Activated CD8-positive, alpha-beta memory T cell treated with anti-CD3 and anti-CD28 coated beads, Interleukin-2, amount 50 U/mL, for 4 hours (primary cell): Measurements from ENCODE around the gene CARM1.
"Not testable (repeated sequence)": the region's sequence is repeated elsewhere in the genome, so short reads cannot be mapped to it uniquely, and the experiment has no call there.

ENCODE experiments used
- DNase-seq: peaks from one replicate; pipeline ENCODE4 v3.0.0-alpha.2; 2020

CARM1 gene

DNA sequence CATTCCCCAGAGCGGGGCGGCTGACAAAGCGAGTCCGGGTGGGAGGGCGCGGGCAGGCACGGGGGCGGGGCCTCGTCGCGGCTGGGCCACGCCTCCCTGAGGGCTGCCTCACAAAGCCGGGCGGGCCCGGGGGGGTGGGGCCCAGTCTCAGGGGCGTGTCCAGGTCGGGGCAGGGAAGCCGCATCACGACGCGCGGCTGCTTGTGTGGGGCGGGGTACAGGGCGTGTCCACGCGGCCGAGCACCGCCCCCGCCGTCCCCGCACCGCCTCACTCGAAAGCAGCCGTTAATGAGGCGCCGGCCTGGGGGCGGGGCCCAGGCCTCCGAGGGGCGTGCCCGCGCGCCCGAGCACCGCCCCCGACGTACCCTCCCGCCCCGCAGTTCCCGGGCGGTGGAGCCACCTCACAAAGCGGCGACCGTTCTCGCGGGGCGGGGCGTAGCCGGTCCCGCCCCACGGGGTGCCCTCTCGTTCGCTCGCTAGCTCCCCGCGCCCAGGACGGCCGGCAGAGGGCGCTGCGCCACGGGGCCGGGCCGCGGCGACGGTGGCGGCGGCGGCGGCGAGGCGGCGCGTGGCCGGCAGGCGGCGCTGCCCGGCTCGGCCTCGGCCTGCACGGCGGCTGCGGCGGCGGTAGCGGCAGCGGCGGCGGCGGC is at the start of gene CARM1:
CARM1 (plus strand) TSS at position 599 of the 649 bp plus-strand sequence. CDS start 150 bp downstream, outside the sequence.
- peak; percentile 99 for DNase-seq

DNA sequence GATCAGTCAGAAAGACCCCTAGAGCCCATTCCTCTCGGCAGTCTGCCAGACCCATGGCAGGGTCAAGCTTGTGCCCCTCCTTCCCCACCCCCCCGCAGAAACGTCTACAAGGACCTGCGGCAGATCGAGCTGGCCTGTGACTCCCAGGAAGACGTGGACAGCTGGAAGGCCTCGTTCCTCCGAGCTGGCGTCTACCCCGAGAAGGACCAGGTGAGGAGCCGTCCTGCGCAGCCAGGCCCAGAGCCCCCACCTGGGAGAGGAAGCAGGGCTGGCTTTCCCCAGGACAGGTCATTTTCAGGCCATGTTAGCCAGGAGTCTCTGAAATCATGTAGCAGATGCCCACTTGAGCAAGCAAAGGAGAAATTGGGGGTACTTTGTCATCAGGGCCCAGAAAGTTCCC is 47.7 kb upstream of the CARM1 start:
- DNase-seq = no peak

DNA sequence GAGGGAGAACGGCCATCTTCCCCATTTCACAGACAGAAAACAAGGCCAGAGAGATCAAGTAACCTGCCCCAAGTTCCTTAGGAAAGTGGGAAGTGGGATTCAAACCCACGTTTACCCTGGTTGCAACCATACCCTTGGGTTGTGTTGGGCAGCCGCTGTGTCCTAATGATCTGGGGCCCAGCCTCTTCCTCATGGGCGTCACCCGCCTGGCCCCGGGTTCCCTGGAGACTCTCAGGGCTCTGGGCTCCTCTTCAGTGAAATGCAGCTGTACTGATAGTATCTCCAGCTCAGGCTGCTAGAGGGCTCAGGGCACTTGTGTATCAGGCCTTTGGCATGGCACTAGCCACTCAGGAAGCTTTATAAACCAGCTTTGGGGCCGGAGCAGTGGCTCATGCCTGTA is 45.1 kb upstream of the CARM1 start:
- DNase-seq = no peak

DNA sequence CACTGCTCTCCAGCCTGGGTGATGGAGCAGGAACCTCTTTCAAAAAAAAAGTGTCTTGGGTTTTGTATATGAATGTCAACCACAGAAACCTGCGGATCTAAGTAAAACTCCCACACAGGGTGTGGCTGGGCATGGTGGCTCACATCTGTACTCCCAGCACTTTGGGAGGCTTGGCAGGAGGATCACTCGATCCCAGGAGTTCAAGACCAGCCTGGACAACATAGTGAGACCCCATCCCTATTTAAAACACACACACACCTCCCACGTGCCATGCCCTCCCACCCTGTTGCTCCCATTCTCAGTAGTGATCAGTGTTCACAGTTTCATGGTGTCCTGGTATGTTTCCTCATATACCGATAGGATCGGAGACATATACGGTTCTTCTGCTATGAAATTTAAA is 44.5 kb upstream of the CARM1 start:
- DNase-seq = no peak

DNA sequence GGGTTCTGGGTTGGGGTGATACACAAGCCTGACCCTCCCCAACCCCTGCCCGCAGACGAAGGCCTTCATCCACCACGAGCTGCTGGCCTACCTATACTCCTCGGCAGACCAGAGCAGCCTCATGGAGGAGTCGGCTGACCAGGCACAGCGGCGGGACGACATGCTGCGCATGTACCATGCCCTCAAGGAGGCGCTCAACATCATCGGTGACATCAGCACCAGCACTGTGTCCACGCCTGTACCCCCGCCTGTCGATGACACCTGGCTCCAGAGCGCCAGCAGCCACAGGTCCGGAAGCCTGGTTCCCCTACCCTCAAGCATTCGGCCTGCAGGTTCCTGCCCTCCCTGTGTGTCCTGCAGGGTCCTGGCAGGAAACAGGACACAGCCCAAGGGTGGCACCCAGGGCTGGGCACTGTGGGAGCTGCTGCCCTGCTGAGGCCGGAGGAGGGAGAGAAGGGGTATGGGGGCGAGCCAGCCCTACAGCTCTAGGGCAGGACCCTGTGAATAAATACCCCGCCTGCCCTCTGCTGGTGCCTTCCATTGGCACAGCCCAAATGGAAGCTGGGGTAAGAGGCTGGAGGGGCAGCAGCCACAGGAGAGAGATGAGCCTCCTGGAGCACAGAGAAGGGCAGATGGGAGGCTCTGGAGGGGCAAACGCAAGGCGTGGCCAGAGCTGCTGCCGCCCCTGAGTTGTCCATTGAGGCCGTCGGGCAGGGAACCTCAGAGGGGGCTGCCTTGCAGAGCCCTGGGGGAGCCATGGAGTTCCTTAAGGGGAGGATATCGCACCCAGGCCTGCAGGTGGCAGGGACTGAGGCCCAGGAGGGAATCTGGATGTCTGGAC is 42.2 kb upstream of the CARM1 start:
- DNase-seq = no peak

DNA sequence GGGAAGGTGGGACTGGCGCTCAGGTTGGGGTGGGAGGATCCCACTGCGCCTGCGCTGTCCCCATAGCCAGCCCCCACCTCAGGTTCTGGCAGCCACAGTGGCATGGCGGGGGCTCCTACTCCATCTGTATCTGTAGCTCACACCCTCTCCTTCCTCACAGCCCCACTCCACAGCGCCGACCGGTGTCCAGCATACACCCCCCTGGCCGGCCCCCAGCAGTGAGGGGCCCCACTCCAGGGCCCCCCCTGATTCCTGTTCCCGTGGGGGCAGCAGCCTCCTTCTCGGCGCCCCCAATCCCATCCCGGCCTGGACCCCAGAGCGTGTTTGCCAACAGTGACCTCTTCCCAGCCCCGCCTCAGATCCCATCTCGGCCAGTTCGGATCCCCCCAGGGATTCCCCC is 41.4 kb upstream of the CARM1 start:
- no peak for DNase-seq

DNA sequence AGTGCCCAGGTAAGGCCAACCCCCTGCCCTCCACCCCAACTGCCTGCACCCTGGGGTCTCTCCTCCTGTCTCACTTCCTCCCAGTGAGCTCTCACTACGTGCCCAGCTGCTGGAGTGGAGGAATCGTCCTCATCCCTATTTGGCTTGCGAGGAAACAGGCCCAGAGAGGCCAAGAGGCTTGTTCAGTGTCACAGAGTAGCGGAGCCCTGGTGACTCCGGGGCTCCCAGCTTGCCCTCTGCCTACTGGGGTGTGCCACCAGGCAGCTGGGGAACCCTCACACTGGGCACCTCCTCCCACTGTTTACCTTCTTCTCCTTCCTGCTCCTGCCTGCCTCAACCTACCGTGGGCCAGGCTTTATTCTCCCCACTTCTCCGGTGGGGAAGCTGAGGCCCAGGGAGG is 41.0 kb upstream of the CARM1 start:
- DNase-seq = no peak

DNA sequence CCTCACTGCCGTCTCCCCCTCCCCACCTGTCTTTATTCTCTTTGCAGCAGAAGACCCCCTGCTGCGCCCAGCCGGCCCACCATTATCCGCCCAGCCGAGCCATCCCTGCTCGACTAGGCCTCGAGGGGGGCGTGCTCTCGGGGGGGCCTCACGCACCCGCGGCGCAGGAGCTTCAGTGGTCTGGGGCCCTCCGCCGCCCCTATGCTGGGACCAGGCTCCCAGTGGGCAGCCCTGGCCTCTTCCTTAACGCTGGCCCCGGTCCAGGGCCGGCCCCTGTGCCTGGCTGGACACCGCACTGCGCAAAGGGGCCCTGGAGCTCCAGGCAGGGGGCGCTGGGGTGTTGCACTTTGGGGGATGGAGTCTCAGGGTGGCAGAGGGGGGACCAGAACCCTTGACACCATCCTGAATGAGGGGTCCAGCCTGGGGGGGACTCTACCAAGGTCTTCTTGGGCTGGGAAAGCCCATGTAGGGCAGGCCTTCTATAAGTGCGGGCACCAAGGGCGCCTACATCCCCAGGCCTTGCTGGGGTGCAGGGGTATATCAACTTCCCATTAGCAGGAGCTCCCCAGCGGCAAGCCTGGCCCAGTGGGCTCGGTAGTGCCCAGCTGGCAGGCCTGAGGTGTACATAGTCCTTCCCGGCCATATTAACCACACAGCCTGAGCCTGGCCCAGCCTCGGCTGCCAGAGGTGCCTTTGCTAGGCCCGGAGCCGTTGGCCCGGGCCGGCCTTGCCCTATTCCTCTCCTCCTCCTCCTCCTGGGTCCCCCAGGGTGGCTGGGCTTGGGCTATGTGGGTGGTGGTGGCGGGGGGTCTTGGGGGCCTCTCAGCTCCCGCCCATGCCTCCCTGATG is 40.2 kb upstream of the CARM1 start:
- no peak for DNase-seq

DNA sequence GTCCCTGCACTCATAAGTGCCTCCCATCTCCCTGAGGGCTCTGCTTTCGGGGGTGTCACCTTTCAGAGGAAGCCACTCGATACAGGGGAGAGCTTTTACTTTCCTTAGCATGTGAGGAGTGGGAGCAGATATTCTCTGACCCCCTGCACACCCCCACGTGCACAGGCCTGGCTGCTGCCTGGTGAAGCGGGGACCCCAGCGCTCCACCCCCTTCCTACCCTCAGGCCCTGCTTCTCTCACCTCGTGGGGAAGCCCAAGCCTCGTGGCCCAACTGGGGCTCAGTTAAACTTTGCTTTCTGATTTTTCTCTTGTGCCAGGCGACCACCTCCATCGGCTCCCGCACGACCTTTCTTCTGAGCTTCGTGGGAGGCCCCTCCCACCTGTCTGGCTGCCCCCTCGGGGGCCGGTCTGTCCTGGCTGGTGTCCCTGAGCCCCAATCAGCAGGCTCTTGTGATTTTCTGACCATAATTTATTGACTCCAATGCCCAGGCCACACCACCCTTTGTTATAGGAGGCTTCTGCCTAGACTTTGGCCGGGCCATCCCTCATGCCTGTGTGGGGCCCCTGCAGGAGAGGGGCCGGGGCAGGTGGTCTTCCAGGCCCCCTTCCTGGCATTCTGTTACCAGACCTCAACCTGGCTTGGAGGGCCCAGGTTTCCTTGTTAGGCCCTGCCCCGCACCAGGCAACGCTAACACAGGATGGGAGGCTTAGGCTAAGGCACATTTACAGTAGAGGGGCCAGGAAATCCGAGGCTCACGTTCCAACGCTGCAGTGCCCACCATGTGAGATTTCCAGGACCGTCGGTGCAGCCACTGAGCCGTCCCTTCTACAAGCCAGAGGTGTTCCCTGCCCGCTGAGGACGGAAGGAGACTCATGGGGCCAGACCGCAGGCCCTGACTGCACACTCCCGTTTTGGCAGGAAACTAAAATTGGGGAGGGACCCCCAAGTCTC is 39.1 kb upstream of the CARM1 start:
- no peak for DNase-seq

DNA sequence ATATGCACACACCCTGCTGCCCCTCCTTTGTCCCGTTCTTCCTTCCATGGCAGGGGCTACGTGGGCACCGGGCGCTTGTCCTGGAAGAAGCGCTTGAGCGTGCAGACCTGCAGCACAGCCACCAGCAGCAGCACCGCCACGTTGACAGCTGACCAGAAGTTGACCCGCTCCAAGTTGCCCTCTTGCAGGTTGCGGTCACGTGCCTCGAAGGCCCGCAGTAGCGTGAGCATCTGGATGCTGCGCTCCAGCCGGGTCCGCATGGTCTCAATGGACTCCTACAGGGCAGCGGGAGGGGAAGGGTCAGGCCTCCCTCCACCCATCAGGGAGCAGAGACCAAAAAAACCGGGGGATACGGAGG is 38.4 kb upstream of the CARM1 start:
- no peak for DNase-seq

DNA sequence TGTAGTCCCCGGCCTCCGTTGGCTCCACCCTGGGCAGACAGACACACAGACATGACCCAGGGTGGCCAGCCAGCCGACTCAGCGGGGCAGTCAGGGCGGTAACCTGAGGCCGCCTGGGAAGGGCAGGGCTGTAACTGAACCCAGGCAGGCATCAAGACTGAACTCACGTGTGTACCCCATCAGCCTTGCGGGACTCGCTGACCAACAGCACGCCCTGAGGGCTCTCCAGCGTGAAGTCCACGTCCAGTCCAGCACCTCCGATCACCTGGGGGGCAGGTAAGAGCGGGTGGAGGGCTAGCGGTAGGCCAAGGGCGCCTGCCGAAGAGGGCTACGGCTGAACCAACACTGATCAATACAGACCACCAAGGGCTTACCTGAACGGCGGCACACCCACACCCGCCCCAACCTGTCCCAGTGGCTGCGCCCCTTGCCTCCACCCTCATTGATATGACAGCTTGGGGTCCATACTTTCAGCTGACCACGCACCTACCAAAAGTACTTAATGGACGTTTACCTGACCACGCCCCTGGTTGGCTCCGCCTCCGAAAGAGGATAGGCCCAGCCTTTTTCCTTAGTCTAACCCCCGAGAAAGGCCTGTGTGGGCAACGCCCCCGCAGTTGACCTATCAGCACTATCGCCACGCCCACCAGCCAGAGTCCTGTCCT is 36.1 kb upstream of the CARM1 start:
- DNase-seq = no peak

DNA sequence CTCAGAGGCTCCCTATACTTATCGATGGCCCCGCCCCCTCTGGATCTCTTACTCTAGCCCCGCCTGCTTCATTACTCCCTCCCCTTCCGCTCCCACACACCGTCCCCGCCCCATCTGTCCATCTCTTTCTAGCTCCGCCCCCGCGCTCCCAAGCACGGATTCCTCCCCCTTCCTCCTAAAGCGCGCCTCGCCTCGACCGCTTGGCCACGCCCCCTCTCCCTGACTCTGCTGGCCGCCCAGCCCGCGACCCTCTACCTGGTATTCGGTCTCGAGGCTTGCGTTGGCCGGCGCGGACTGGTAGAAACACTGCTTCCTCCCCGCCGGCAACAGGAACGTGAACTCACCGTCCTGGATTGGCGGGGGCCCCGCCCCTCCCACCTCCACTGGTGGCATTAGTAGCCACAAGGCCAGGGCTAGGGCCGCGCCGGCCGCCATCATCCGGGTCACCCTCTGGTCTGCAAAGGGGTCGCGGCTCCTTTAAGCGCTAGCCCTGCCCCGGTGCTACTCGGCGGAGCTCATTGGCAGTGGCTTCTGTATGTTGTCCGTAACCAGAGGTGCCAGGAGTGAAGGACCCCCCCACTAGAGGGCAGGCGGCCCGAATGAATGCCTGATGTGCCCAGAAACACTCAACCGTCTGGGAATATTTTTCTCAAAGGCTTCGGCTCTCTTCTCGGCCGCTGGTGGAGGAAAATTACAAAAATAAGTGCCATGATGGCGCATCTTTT is 35.4 kb upstream of the CARM1 start, which contains the start of gene TMED1:
TMED1 (minus strand) TSS at position 459 of the 725 bp plus-strand sequence; CDS start at position 438, 21 bp downstream.
- peak; percentile 90 for DNase-seq

DNA sequence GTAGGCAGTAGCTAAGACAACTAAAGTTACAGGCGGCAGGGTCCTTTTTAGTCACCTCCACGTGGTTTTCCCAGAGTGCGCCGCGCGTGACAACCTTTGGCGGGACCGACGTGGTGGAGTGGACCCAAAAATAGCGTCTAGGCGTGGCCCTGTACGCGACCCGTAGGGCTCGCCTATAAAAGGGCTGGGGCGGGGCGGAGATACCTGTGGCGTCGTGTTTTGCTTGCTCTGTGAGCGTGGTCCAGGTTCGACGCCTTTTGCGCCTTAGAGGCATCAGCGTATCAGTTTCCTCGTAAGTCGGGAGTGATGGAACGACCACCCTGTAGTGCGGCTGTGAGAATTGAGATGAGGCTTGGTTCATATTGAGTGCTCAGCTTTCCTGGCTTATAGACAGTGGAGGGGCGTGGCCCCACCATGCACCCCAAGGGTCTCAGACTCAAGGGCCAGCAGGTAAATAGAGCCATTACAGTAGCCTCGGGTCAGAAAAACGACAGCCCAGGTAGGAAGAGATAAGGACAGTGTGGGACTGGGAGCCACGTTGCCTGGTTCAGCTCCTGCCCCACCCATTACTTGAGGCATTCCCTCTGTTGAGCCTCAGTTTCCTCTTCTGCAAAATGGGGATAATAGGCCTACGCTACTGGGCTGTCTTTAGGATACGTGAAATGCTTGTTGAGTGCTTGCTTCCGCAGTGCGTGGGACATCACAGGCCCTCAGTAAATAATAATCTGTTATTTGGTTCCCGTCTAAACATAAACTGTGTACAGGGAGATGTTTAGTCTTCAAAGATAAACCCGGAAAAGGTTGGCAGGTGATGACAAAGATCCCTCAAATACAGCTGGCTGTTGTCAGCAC is 34.6 kb upstream of the CARM1 start:
- peak; percentile 74 for DNase-seq

DNA sequence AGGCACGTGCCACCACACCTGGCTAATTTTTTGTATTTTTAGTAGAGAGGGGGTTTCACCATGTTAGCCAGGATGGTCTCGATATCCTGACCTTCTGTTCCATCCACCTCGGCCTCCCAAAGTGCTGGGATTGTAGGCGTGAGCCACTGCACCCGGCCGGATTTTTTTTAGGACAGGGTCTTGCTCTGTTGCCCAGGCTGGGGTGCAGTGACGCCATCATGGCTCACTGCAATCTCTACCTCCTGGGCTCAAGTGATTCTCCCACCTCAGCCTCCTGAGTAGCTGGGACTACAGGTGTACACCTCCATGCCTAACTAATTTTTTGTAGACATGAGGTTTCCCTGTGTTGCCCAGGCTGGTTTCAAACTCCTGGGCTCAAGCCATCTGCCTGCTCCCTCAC is 33.7 kb upstream of the CARM1 start:
- not testable (repeated sequence) for DNase-seq

DNA sequence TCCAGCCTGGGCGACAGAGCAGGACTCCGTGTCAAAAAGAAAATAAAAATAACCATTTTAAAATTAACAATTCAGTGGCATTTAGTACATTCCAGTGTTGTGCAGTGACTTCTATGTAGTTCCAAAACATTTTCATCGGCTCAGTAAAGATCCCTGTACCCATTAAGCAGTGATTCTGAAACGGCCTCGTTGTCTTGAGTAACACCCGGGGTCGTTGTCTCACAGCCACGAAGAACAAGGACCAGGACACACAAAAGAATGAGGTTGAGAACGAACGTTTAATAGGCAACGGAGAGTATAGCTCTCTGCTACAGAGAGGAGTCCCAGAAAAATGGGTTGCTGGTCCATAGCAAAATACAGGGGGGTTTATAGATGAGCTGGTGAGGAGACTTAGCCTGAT is 33.0 kb upstream of the CARM1 start:
- no peak for DNase-seq

DNA sequence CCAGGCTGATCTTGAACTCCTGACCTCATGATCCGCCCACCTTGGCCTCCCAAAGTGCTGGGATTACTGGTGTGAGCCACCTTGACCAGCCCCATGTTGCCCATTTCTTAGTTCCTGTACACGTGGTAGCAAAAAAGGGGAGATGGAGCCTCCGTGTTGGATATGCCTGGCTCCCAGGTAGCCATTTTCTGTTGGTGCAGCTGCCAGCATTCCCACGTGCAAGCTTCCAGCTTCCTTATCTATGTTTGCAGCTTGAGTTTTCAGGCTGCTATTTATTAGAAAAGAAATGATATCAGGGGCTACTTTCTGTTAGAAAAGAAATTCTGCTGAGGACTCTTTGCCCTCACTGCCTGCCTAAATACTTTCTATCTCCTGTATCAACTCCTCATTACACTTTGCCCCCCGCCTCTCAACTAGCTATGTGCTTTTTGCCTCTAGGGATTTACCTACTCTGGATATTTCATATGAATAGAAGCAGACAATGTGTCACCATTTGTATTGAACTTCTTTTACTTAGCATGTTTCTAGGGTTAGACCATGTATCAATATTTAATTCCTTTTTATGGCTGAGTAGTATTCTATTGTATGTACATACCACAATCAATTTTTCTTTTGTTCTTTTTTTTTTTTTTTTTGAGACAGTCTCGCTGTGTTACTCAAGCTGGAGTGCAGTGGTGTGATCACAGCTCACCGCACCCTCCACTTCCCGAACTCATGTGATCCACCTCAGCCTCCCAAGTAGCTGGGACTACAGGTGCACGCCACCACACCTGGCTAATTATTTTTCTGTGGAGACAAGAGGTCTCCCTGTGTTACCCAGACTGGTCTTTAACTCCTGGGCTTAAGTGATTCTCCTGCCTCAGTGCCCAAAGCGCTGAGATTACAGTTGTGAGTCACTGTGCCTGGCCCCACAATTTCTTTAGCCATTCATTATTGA is 32.0 kb upstream of the CARM1 start:
- no peak for DNase-seq

DNA sequence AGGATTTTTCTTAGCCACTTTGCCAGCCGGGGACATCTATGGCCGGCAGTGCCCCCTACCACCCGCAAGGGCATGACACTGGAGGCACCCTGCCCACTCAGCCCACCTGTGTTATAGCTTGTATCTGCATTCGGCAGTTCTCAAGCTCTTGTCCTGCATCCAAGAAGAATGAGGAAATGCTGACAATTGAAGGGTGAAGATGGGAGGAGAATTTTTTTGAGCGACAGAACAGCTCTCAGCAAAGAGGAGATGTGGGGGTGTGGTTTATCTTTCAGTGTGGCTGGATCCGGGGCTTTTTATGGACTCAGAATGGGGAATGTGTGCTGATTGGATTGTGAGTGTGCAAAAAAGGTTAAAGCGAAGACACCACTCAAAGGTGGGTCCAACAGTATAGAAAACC is 28.6 kb upstream of the CARM1 start:
- no peak for DNase-seq

DNA sequence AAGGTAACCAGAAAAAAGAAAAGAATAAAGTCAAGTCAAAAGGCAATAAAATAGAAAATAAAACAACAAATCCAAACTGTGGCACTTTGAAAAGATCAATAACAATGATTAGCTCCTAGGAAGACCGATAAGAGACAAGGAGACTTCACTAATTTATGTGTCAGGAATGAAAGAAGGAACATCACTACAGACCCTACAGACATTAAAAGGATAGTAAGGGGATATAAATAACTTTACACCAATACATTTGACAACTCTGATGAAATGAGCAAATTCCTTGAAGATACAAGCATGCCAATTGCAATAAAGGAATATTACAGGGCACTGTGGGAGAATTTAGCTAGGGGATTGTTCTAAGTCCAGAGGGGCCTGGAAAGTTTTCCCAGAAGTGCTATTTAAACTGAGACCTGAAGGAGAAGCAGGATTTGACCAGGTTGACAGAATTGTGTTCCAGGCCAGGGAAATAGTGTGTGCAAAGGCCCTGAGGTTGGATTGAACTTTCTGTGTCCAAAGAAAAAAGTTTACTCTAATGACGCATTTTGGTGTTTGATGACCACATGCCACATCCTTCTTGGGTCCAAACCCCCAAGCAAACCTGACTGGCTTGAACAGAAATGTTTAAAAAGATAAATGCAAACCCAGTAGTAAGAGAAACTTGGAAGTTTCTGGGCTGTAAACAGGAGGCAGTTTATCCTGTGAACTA is 24.7 kb upstream of the CARM1 start:
- DNase-seq = no peak
